ENCODE results near the gene UBTF. TPM values are rescaled to one million over a fixed set of nuclear protein-coding genes. Genes with fewer than 3 reads are reported as not detected.
A peak's percentile ranks its signal among the peaks of the same experiment; 100 is the strongest.

UBTF gene
- total RNA-seq, 1 donor from 2014 or later, result 97.6 TPM

DNA sequence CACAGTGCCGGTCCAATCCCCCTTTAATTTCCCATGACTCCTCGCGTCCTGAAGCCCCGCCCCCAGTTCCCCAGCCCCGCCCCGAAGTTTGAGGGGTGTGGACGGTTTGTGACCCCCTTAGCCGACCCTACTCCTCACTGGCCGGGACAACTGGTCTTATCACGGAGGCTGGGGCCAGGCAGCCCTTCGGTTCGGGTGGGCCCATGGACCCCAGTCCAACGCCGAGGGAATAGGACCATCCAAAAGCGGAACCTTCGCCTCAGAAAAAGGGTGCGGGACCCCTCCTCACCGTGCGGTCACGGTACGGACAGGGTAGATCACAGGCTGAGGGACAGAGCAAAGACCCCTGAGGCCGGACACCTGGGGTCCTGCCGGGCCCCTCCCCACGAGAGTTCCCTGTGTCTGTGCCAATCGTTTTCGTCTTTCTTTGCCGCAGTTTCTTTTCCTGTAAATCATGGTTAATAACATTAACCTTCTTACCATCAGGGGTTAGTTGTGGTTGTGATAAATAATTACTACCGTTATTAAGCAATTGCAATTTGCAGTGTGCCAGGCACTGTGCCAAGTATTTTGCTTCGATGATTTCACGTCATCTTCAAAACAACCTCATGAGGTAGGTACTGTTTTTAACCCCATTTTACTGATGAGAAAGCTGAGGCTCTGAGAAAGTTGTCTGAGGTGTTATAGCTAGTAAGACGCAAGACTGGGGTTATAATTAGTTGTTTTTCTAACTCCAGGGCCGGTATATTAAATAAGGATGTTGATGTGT lies 32.2 kb downstream of the UBTF start:
- Mint-ChIP-seq H3K27me3 (ENCODE audit: unreplicated experiment) (peaks cover 15% of the 10 kb centered on the region), H3K36me3 (ENCODE audit: unreplicated experiment) (no peaks in the 10 kb centered on the region), H3K27ac (ENCODE audit: unreplicated experiment) (peak overlapping the region; percentile 95), H3K9me3 (ENCODE audit: unreplicated experiment) (peaks cover 6% of the 10 kb centered on the region), H3K4me1 (ENCODE audit: low read depth, unreplicated experiment) (peaks cover 10% of the 10 kb centered on the region), H3K4me3 (ENCODE audit: unreplicated experiment) (peak overlapping the region; percentile 99)
- TF ChIP-seq, protein P1, sequence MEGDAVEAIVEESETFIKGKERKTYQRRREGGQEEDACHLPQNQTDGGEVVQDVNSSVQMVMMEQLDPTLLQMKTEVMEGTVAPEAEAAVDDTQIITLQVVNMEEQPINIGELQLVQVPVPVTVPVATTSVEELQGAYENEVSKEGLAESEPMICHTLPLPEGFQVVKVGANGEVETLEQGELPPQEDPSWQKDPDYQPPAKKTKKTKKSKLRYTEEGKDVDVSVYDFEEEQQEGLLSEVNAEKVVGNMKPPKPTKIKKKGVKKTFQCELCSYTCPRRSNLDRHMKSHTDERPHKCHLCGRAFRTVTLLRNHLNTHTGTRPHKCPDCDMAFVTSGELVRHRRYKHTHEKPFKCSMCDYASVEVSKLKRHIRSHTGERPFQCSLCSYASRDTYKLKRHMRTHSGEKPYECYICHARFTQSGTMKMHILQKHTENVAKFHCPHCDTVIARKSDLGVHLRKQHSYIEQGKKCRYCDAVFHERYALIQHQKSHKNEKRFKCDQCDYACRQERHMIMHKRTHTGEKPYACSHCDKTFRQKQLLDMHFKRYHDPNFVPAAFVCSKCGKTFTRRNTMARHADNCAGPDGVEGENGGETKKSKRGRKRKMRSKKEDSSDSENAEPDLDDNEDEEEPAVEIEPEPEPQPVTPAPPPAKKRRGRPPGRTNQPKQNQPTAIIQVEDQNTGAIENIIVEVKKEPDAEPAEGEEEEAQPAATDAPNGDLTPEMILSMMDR (IDR thresholded peaks at IDR 0.05; ENCODE audit: partially characterized antibody, unreplicated experiment), result no peak
- no peak for DNase-seq

DNA sequence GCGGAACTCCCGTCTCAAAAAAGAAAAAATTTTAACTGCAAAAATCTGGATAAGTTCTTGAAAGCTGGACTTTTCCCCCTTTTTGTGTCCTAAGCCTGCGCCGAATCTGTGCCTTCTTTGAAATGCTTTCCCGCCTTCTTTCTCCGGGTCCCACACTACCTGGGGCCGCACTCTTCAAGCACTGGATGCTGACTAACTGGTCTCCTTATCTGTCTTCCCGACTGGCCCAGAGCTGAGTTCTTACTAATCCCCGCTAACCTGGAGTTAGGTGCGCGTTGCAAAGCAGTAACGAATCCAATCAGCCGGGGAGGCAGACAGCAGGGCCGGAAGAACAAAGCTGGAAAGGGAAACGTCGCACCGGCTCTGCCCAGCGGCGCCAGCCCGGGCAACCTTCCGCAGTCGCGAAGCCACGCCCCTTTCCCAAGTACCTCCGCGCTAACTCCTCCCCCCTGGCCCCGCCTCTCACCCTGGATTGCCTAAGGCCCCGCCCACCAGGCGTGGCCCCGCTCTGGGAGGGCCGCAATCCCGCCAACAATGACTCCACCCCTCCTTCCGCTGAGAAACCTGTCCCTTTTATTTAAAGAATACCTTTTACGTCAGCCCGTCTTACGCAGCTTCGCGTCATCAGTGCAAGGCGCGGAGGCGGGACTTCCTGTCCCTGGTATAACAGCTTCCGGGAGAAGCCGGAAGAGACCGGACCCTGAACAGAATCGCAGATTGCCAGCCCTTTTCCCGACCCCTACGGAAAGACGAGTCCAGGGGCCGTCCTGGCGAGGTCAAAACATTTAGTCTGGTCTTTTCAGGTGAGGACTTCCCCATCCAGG lies 33.0 kb downstream of the UBTF start, which contains the start of gene TMUB2:
Gene TMUB2, plus strand, starts transcription at position 666 of the 824 bp plus-strand sequence. CDS start 737 bp downstream, outside the sequence.
- Mint-ChIP-seq H3K27ac (ENCODE audit: unreplicated experiment) (peak within 1 kb of the TSS; percentile 95), H3K27me3 (ENCODE audit: unreplicated experiment) (peaks cover 14% of the 10 kb centered on the region), H3K4me1 (ENCODE audit: low read depth, unreplicated experiment) (peaks cover 10% of the 10 kb centered on the region), H3K4me3 (ENCODE audit: unreplicated experiment) (peak within 1 kb of the TSS; percentile 99), H3K9me3 (ENCODE audit: unreplicated experiment) (peaks cover 9% of the 10 kb centered on the region), H3K36me3 (ENCODE audit: unreplicated experiment) (peaks cover 5% of the 10 kb centered on the region)
- TF ChIP-seq, protein P1 (IDR thresholded peaks at IDR 0.05; ENCODE audit: partially characterized antibody, unreplicated experiment), result no peak
- DNase-seq, result peak; percentile 99

DNA sequence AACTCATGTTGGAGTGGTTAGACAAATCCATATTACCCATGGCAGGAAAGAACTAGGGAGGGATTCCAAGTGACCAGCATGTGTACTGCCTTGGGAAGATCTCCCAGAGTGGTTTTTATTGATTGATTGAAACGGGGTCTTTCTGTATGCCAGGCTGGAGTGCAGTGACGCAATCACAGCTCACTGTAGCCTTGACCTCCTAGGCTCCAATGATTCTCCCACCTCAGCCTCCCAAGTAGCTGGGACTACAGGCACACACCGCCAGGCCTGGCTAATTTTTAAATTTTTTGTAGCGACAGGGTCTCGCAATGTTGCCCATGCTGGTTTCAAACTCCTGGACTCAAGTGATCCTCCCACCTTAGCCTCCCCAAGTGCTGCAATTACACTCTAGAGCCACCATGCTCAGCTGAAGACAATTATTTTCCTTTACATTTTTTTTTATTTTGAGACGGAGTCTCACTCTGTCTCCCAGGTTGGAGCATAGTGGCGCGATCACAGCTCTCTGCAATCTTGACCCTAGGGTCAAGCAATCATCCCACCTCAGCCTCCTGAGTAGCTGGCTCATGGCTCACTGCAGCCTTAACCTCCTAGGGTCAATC lies 35.2 kb downstream of the UBTF start:
- peaks cover 10% of the 10 kb centered on the region for H3K4me1 Mint-ChIP-seq (ENCODE audit: low read depth, unreplicated experiment)
- no peak for DNase-seq
- H3K4me3 Mint-ChIP-seq (ENCODE audit: unreplicated experiment), result no peak overlapping the region
- peaks cover 5% of the 10 kb centered on the region for H3K36me3 Mint-ChIP-seq (ENCODE audit: unreplicated experiment)
- TF ChIP-seq, protein P1 (IDR thresholded peaks at IDR 0.05; ENCODE audit: partially characterized antibody, unreplicated experiment), result no peak
- H3K27me3 Mint-ChIP-seq (ENCODE audit: unreplicated experiment), result peaks cover 12% of the 10 kb centered on the region
- H3K27ac Mint-ChIP-seq (ENCODE audit: unreplicated experiment), result no peak overlapping the region
- H3K9me3 Mint-ChIP-seq (ENCODE audit: unreplicated experiment), result peaks cover 6% of the 10 kb centered on the region

DNA sequence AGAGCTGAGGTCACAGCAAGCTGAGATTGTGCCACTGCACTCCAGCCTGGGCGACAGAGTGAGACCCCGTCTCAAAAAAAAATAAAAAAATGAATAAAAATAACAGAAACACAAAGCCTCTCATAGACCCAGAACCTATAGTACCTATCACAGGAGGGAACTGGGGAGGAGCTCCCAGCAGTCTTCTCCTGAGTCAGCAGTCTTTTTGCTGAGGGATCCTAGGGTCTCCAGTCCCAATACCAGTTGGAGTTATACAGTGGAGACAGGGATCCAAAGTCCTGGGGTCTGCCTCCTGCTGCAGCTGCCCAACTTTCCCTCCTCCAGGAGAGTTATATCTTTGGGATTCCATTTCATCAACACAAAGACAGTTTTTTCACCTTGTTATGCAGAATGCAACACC lies 36.5 kb downstream of the UBTF start:
- Mint-ChIP-seq H3K36me3 (ENCODE audit: unreplicated experiment) (peaks cover 10% of the 10 kb centered on the region), H3K4me1 (ENCODE audit: low read depth, unreplicated experiment) (peaks cover 9% of the 10 kb centered on the region), H3K27ac (ENCODE audit: unreplicated experiment) (no peak overlapping the region)

More for the DNA sequence above, 36.5 kb downstream of the UBTF start:
- DNase-seq, result no peak
- Mint-ChIP-seq H3K4me3 (ENCODE audit: unreplicated experiment) (no peak overlapping the region), H3K9me3 (ENCODE audit: unreplicated experiment) (peaks cover 6% of the 10 kb centered on the region), H3K27me3 (ENCODE audit: unreplicated experiment) (peaks cover 12% of the 10 kb centered on the region)
- TF ChIP-seq, protein P1 (IDR thresholded peaks at IDR 0.05; ENCODE audit: partially characterized antibody, unreplicated experiment), result no peak
